Raji (cell line): Measurements from ENCODE around the gene RBM17.

Source experiments
- POLR2A ChIP-seq: IDR thresholded peaks from 2 replicates; pipeline ENCODE4 v1.6.1; 2011; ENCODE audit warnings: low read depth, low read length, control low read depth; ENCODE audit not compliant: insufficient read depth

Gene RBM17

GRCh38 chr10:6108631-6109443 is 20.0 kb downstream of the RBM17 start:
- no peak for TF ChIP-seq POLR2A

- no peak for TF ChIP-seq POLR2A
Observed at GRCh38 chr10:6109444-6109775, 20.6 kb downstream of the RBM17 start.

GRCh38 chr10:6110136-6110535 is 21.3 kb downstream of the RBM17 start:
- TF ChIP-seq POLR2A: no peak

- no peak for TF ChIP-seq POLR2A
Observed at GRCh38 chr10:6112893-6113292, 24.1 kb downstream of the RBM17 start.

GRCh38 chr10:6114299-6114698 is 25.5 kb downstream of the RBM17 start:
- no peak for TF ChIP-seq POLR2A

- no peak for TF ChIP-seq POLR2A
Observed at GRCh38 chr10:6114805-6115341, 26.0 kb downstream of the RBM17 start.

- no peak for TF ChIP-seq POLR2A
Observed at GRCh38 chr10:6115411-6115810, 26.6 kb downstream of the RBM17 start.

GRCh38 chr10:6115824-6116350 is 27.1 kb downstream of the RBM17 start:
- TF ChIP-seq POLR2A: no peak

GRCh38 chr10:6116806-6117205 is 28.0 kb downstream of the RBM17 start:
- TF ChIP-seq POLR2A: no peak

- TF ChIP-seq POLR2A: no peak
Observed at GRCh38 chr10:6117711-6118110, 28.9 kb downstream of the RBM17 start.

GRCh38 chr10:6119423-6119822 is 30.6 kb downstream of the RBM17 start:
- TF ChIP-seq POLR2A: no peak

GRCh38 chr10:6119962-6120361 is 31.1 kb downstream of the RBM17 start:
- TF ChIP-seq POLR2A: no peak

- no peak for TF ChIP-seq POLR2A
Observed at GRCh38 chr10:6120691-6121090, 31.9 kb downstream of the RBM17 start.

GRCh38 chr10:6121146-6121545 is 32.3 kb downstream of the RBM17 start:
- no peak for TF ChIP-seq POLR2A

- TF ChIP-seq POLR2A: no peak
Observed at GRCh38 chr10:6123532-6123931, 34.7 kb downstream of the RBM17 start.

- no peak for TF ChIP-seq POLR2A
Observed at GRCh38 chr10:6124666-6125065, 35.8 kb downstream of the RBM17 start.

- TF ChIP-seq POLR2A: no peak
Observed at GRCh38 chr10:6128087-6128486, 39.3 kb downstream of the RBM17 start.
